ENCODE measurements around the gene OR5B2.
"Not testable (repeated sequence)": the region's sequence is repeated elsewhere in the genome, so short reads cannot be mapped to it uniquely, and the experiment has no call there.

Gene OR5B2

GRCh38 chr11:58428021-58428420 lies at the start of gene OR5B2:
Gene OR5B2 (minus strand): TSS chr11:58428121. CDS start chr11:58423261, 4,860 bp downstream.
- no peak for DNase-seq (ENCODE audit: low read depth, low spot score)

- DNase-seq (ENCODE audit: low read depth, low spot score) = no peak
Measured at GRCh38 chr11:58471892-58472291, 44.0 kb upstream of the OR5B2 start.

- no peak for DNase-seq (ENCODE audit: low read depth, low spot score)
Measured at GRCh38 chr11:58466293-58466692, 38.4 kb upstream of the OR5B2 start.

GRCh38 chr11:58465690-58466089 lies 37.8 kb upstream of the OR5B2 start:
- no peak for DNase-seq (ENCODE audit: low read depth, low spot score)

GRCh38 chr11:58451585-58451984 lies 23.7 kb upstream of the OR5B2 start:
- no peak for DNase-seq (ENCODE audit: low read depth, low spot score)

DNA sequence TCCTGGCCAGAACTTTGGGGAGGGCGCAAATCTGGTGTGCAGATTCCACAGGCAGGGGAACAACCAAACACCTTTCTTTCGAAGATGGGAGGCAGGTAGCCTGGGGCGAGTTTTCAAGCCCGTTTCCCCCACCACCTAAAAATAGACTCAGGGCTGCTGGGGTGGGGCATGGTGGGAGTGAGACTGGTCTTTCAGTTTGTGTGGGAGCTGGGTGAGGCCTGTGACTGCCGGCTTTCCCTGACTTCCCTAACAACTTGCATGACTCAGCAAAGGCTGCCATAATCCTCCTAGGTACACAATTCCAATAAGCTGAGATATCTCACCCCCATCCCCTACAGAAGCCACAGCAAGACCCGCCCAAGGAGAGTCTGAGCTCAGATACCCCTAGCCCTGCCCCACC lies 18.4 kb upstream of the OR5B2 start:
- no peak for DNase-seq (ENCODE audit: low read depth, low spot score)

GRCh38 chr11:58444300-58444699 lies 16.4 kb upstream of the OR5B2 start:
- no peak for DNase-seq (ENCODE audit: low read depth, low spot score)

DNA sequence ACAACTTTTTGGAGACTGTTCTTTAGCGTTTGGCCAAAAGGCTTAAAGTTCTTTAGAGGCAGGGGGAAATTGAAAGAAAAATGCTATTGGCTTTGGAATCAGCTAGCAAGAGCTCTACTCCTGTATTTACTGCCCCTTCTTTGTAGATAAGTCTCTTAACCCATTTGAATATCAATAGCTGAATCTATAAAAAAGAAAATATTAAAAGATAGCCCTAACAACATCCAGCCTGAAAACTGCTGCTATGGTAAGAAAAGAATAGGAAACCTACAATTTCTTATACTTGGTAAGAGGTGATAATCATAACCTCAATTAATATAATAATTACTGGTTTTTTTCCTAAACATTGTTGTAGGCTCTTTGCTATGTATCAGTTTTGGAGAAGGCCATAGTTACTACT lies 14.2 kb upstream of the OR5B2 start, which contains the start of gene OR5B12:
Gene OR5B12 (minus strand): TSS at position 101 of the 400 bp plus-strand sequence. CDS start 2,085 bp downstream, outside the sequence.
- no peak for DNase-seq (ENCODE audit: low read depth, low spot score)

DNA sequence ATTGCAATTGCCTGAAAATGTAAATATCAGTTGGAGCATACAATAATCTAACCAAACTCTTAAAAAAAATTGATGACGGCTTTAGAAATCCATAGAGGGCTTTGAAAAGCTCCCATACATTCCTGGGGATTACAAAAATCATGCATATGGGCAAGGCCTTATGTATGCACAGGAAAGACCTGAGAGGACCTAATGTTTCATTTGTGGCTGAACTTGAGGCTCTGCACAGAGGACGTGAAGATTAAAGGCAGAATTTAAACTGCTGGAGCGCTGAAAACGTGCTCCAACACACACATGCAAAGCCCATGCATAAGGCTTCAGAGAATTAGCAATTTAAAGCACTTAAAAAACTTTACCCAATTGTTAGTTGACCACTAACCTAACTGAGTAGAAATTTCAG lies 10.6 kb upstream of the OR5B2 start:
- no peak for DNase-seq (ENCODE audit: low read depth, low spot score)

GRCh38 chr11:58434217-58434616 lies 6.3 kb upstream of the OR5B2 start:
- no peak for DNase-seq (ENCODE audit: low read depth, low spot score)

- no peak for DNase-seq (ENCODE audit: low read depth, low spot score)
Measured at GRCh38 chr11:58433638-58434203, 5.8 kb upstream of the OR5B2 start.

DNA sequence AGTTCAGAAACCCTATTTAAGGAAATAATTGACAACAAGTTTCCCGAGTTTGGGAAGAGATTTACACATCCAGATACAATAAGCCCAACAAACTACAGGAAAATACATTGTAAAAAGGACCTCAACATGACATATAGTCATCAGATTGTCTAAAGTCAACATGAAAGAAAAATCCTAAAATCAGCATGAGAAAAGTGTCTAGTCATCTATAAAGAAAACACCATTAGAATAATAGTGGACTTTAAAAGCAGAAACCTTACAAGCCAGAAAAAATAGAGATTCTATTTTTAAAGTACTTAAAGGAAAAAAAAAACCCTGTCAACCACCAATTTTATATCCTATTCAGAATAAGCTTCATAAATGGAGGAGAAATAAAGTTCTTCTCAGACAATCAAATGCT lies 1.4 kb upstream of the OR5B2 start:
- no peak for DNase-seq (ENCODE audit: low read depth, low spot score)

GRCh38 chr11:58406774-58407173 lies 21.1 kb downstream of the OR5B2 start, which contains the start of gene OR5B3:
Gene OR5B3 (minus strand): TSS chr11:58406874. CDS start chr11:58403409, 3,465 bp downstream.
- DNase-seq (ENCODE audit: low read depth, low spot score) = no peak

DNA sequence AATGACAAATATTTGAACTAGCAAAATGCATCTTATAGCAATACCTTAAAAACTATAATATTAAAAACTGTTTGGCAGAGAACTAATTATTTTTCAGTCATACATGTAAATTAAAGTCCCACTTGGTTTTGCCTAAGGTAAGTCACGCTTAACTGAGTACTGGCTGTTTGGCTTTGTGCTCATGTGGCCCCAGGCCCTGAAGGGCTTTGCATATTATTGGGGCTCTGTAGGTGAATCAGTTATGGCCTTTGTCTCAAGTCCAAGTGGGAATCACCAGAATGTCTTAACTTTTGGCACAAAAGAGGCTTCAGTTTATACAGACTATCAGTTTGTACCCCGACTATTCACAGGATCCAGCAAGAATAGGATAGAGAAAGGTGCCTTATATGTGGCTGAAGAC lies 28.3 kb downstream of the OR5B2 start:
- DNase-seq (ENCODE audit: low read depth, low spot score) = not testable (repeated sequence)

- DNase-seq (ENCODE audit: low read depth, low spot score) = no peak
Measured at GRCh38 chr11:58395581-58395980, 32.3 kb downstream of the OR5B2 start.

DNA sequence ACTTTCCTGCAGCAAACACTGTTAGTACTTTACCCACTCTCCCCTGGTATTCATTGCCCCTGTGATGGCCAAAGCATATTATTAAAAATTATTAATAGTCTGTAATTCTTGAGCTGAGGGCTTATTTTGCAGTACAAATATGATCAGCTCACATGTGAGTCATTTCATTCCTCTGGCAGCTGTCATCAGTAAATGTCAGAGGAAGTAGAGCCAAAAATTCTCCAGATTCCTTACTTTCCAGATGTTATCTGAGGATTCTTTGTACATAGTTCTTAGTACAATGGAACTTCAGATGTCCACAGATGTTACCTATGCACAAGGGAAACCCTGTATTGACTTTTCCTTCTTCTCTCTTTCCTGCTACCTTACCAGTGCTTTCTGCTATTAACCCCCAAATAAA lies 33.7 kb downstream of the OR5B2 start:
- DNase-seq (ENCODE audit: low read depth, low spot score) = no peak

GRCh38 chr11:58392746-58393145 lies 35.2 kb downstream of the OR5B2 start:
- no peak for DNase-seq (ENCODE audit: low read depth, low spot score)

DNA sequence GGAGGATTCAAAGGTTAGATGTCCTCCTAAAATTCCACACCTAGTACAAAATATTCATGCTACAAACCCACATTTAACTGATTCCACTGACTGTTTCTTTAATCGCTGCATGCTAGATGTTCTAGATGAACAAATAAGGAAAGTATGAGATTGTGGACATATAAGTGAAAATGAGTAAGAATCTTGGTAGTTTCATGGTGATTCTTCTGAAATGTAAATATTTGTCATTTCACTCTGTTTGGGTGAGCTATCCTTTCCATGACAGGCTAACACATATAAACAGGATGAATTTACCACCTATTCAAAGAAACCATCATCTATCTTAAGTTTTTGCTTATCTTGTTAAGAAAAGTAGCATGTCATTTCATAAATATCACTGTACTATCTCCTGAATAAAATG lies 36.0 kb downstream of the OR5B2 start:
- DNase-seq (ENCODE audit: low read depth, low spot score) = no peak

DNA sequence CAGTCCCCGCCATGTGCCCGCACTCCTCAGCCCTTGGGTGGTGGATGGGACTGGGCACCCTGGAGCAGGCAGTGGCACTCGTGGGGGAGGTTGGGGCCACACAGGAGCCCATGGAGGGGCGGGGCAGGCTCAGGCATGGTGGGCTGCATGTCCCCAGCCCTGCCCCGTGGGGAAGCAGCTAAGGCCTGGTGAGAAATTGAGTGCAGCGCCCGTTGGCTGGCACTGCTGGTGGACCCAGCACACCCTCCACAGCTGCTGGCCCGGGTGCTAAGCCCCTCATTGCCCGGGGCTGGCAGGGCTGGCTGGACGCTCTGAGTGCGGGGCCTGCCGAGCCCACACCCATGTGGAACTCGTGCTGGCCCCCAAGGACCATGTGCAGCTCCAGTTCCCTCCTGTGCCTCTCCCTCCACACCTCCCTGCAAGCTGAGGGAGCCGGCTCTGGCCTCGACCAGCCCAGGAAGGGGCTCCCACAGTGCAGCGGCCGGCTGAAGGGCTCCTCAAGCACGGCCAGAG lies 37.3 kb downstream of the OR5B2 start:
- no peak for DNase-seq (ENCODE audit: low read depth, low spot score)
